RWPE1 (cell line): ENCODE data around the gene FAF2.

ENCODE experiments used
- CTCF ChIA-PET: fragments of 350-600 bp; sonication (Branson Sonifier 250); formaldehyde crosslinking; extraction: SDS; loops from one replicate; lab custom pipeline; 2021; lab: Yijun Ruan, JAX
- POLR2A ChIA-PET: fragments of 400-600 bp; formaldehyde crosslinking; extraction: SDS; loops from one replicate; lab custom pipeline; 2020; ENCODE audit warnings: antibody characterized with exemption; ENCODE audit not compliant: low non-redundant PET; lab: Yijun Ruan, JAX
- DNase-seq: peaks from one replicate; pipeline ENCODE4 v3.0.0; 2012; ENCODE audit warnings: low spot score
- H3K27ac ChIP-seq: fragments of 450-650 bp; 2 replicates; pipeline ENCODE4 v1.5.1; 2017
- CTCF ChIP-seq: fragments of 450-650 bp; conservative IDR thresholded peaks from 2 replicates; pipeline ENCODE4 v1.5.1; 2017; ENCODE audit warnings: low read depth, mild to moderate bottlenecking

FAF2 gene

GRCh38 chr5:176466245-176466871 lies 18.2 kb downstream of the FAF2 start:
- DNase-seq = peak; percentile 56
- ChIA-PET CTCF (interaction anchor here (0.7 to 1.1 kb wide), 2 partner anchors 19 to 71 kb away, joined by 3 to 4 read pairs; partner anchors contain the start of gene RNF44), POLR2A (no interaction called here)
- TF ChIP-seq CTCF = no peak
- no peak overlapping the region for H3K27ac ChIP-seq

GRCh38 chr5:176469296-176469695 lies 21.1 kb downstream of the FAF2 start:
- no peak for DNase-seq
- ChIA-PET POLR2A (interaction anchor here (0.7 kb wide), 1 partner anchor 24 kb away, joined by 6 read pairs; no protein-coding TSS in a partner anchor), CTCF (interaction anchor here (0.5 to 0.9 kb wide), 2 partner anchors 9 to 880 kb away, joined by 3 to 5 read pairs; no protein-coding TSS in a partner anchor)
- H3K27ac ChIP-seq = peak overlapping the region; percentile 69
- TF ChIP-seq CTCF = no peak

- TF ChIP-seq CTCF = no peak
- no peak for DNase-seq
- ChIA-PET CTCF (no interaction called here), POLR2A (no interaction called here)
- H3K27ac ChIP-seq = 0 out of 2 replicates have a peak overlapping the region, but pooled peaks have one; percentile 4
These were observed 22.4 kb downstream of the FAF2 start for GRCh38 chr5:176470539-176470938.

GRCh38 chr5:176471098-176471497 lies 22.9 kb downstream of the FAF2 start:
- no peak for TF ChIP-seq CTCF
- ChIA-PET POLR2A (interaction anchor here (0.6 kb wide), 1 partner anchor 12 kb away, joined by 8 read pairs; no protein-coding TSS in a partner anchor), CTCF (no interaction called here)
- no peak overlapping the region for H3K27ac ChIP-seq
- DNase-seq = no peak

GRCh38 chr5:176473335-176474006 lies 25.3 kb downstream of the FAF2 start:
- no peak for TF ChIP-seq CTCF
- H3K27ac ChIP-seq = no peak overlapping the region
- POLR2A ChIA-PET = no interaction called here
- CTCF ChIA-PET = interaction anchor here (0.7 kb wide), 1 partner anchor 13 kb away, joined by 3 read pairs; no protein-coding TSS in a partner anchor
- DNase-seq = no peak

GRCh38 chr5:176474476-176474875 lies 26.3 kb downstream of the FAF2 start:
- CTCF ChIA-PET = interaction anchor here (0.9 kb wide), 1 partner anchor 17 kb away, joined by 3 read pairs; no protein-coding TSS in a partner anchor
- no peak for DNase-seq
- POLR2A ChIA-PET = no interaction called here
- no peak overlapping the region for H3K27ac ChIP-seq
- TF ChIP-seq CTCF = no peak
